Measurements from ENCODE around the gene GRID2IP. TPM values are rescaled to one million over a fixed set of nuclear protein-coding genes. Genes with fewer than 3 reads are reported as not detected.

GRID2IP gene
- total and polyA plus RNA-seq, 10 of the 15 experiments (the other 5 are each of a cell fraction or from before 2014, with no cell fraction given), result not detected

GRCh38 chr7:6447581-6448199, 103.6 kb downstream of the GRID2IP start, which contains the start of gene DAGLB (continued):
- TF ChIP-seq, protein P1, sequence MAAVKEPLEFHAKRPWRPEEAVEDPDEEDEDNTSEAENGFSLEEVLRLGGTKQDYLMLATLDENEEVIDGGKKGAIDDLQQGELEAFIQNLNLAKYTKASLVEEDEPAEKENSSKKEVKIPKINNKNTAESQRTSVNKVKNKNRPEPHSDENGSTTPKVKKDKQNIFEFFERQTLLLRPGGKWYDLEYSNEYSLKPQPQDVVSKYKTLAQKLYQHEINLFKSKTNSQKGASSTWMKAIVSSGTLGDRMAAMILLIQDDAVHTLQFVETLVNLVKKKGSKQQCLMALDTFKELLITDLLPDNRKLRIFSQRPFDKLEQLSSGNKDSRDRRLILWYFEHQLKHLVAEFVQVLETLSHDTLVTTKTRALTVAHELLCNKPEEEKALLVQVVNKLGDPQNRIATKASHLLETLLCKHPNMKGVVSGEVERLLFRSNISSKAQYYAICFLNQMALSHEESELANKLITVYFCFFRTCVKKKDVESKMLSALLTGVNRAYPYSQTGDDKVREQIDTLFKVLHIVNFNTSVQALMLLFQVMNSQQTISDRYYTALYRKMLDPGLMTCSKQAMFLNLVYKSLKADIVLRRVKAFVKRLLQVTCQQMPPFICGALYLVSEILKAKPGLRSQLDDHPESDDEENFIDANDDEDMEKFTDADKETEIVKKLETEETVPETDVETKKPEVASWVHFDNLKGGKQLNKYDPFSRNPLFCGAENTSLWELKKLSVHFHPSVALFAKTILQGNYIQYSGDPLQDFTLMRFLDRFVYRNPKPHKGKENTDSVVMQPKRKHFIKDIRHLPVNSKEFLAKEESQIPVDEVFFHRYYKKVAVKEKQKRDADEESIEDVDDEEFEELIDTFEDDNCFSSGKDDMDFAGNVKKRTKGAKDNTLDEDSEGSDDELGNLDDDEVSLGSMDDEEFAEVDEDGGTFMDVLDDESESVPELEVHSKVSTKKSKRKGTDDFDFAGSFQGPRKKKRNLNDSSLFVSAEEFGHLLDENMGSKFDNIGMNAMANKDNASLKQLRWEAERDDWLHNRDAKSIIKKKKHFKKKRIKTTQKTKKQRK (IDR thresholded peaks at IDR 0.05; ENCODE audit: low read depth, low read length), result no peak
- TF ChIP-seq ZBED1 (IDR thresholded peaks at IDR 0.05; ENCODE audit: borderline replicate concordance) (no peak), SIN3A (IDR thresholded peaks at IDR 0.05; ENCODE audit: low read depth, low read length) (peak; percentile 27; the same call in 1 of the 2 replicates), NBN (IDR thresholded peaks at IDR 0.05) (peak; percentile 74; the same call in 1 of the 2 replicates), MTA2 (IDR thresholded peaks at IDR 0.05; ENCODE audit: low read depth) (0 out of 2 replicates have a peak, but pooled peaks have one; percentile 9), KLF5 (IDR thresholded peaks at IDR 0.05; ENCODE audit: partially characterized antibody) (no peak), POLR2AphosphoS2 (IDR thresholded peaks at IDR 0.05; ENCODE audit: low read depth, low read length) (peak; percentile 95), SKIL (IDR thresholded peaks at IDR 0.05; ENCODE audit: low read depth, poor library complexity, severe bottlenecking) (no peak), RFX5 (IDR thresholded peaks at IDR 0.05; ENCODE audit: low read depth, low read length) (no peak), BHLHE40 (IDR thresholded peaks at IDR 0.05; ENCODE audit: borderline replicate concordance in 1 of 2, low read depth in 2 of 2, low read length in 1 of 2) (peak in 1 of 2 experiments; percentile 15; a peak in 1 of 4 replicates), FOXM1 (IDR thresholded peaks at IDR 0.05; ENCODE audit: low read depth, low read length) (no peak), RBBP5 (conservative IDR thresholded peaks at IDR 0.05) (no peak), BACH1 (IDR thresholded peaks at IDR 0.05; ENCODE audit: borderline replicate concordance) (no peak), SP1 (IDR thresholded peaks at IDR 0.05; ENCODE audit: low read depth, low read length) (peak; percentile 29), IKZF2 (IDR thresholded peaks at IDR 0.05) (no peak), NRF1 (conservative IDR thresholded peaks at IDR 0.05; ENCODE audit: low read depth, low read length) (peak; percentile 100), MEF2B (IDR thresholded peaks at IDR 0.05; ENCODE audit: partially characterized antibody, poor library complexity, severe bottlenecking) (peak; percentile 65), CREB1 (IDR thresholded peaks at IDR 0.05; ENCODE audit: low read depth) (no peak)
- TF ChIP-seq, protein P2, sequence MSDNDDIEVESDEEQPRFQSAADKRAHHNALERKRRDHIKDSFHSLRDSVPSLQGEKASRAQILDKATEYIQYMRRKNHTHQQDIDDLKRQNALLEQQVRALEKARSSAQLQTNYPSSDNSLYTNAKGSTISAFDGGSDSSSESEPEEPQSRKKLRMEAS (IDR thresholded peaks at IDR 0.05; ENCODE audit: low read depth, low read length), result 0 out of 2 replicates have a peak, but pooled peaks have one; percentile 33
- TF ChIP-seq, protein P3, sequence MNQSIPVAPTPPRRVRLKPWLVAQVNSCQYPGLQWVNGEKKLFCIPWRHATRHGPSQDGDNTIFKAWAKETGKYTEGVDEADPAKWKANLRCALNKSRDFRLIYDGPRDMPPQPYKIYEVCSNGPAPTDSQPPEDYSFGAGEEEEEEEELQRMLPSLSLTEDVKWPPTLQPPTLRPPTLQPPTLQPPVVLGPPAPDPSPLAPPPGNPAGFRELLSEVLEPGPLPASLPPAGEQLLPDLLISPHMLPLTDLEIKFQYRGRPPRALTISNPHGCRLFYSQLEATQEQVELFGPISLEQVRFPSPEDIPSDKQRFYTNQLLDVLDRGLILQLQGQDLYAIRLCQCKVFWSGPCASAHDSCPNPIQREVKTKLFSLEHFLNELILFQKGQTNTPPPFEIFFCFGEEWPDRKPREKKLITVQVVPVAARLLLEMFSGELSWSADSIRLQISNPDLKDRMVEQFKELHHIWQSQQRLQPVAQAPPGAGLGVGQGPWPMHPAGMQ (IDR thresholded peaks at IDR 0.05; ENCODE audit: borderline replicate concordance), result no peak

Data from GM12878 (cell line).